AG04449 (cell line): ENCODE results near the gene RASAL1.

Source experiments
- CTCF ChIA-PET: fragments of 350-600 bp; formaldehyde crosslinking; extraction: SDS; loops from one replicate; lab custom pipeline; 2021; ENCODE audit warnings: antibody characterized with exemption; lab: Yijun Ruan, JAX
- POLR2A ChIA-PET: fragments of 400-600, 350-600 bp; formaldehyde crosslinking; extraction: SDS; loops from one replicate; lab custom pipeline; 2020; ENCODE audit warnings: antibody characterized with exemption, inconsistent platforms; lab: Yijun Ruan, JAX
- DNase-seq: peaks from one replicate; pipeline ENCODE4 v3.0.0-alpha.2; 2010; ENCODE audit warnings: low read depth, low spot score
- H3K4me3 ChIP-seq: 2 replicates; pipeline ENCODE4 v1.5.1; 2011; ENCODE audit warnings: low read depth, mild to moderate bottlenecking, control low read depth, low read length
- CTCF ChIP-seq: IDR thresholded peaks from one replicate; pipeline ENCODE4 v1.5.1; 2011; ENCODE audit warnings: mild to moderate bottlenecking, moderate library complexity, low read length, control low read depth, inconsistent platforms; ENCODE audit not compliant: insufficient read depth; ENCODE audit errors: missing control alignments

The RASAL1 gene

GRCh38 chr12:113164014-113164413 is 28.5 kb upstream of the RASAL1 start:
- DNase-seq, result no peak
- CTCF ChIA-PET, result interaction anchor here (0.6 to 1.5 kb wide), 2 partner anchors 10 to 11 kb away, joined by 4 to 6 read pairs; no protein-coding TSS in a partner anchor
- POLR2A ChIA-PET, result no interaction called here
- TF ChIP-seq CTCF, result no peak
- H3K4me3 ChIP-seq, result no peak overlapping the region

GRCh38 chr12:113163030-113163360 is 27.4 kb upstream of the RASAL1 start:
- TF ChIP-seq CTCF, result no peak
- no peak for DNase-seq
- ChIA-PET CTCF (interaction anchor here (1.2 to 4.3 kb wide), 2 partner anchors 10 to 11 kb away, joined by 4 to 38 read pairs; no protein-coding TSS in a partner anchor), POLR2A (interaction anchor here (1.0 kb wide), 1 partner anchor 11 kb away, joined by 4 read pairs; no protein-coding TSS in a partner anchor)
- H3K4me3 ChIP-seq, result no peak overlapping the region

- no peak overlapping the region for H3K4me3 ChIP-seq
- ChIA-PET POLR2A (interaction anchor here (1.0 kb wide), 1 partner anchor 12 kb away, joined by 4 read pairs; no protein-coding TSS in a partner anchor), CTCF (interaction anchor here (0.7 to 4.3 kb wide), 6 partner anchors 9 to 132 kb away, joined by 3 to 38 read pairs (median 4); partner anchors contain the start of gene CFAP73)
- DNase-seq, result no peak
- TF ChIP-seq CTCF, result no peak
Observed at GRCh38 chr12:113162102-113163029, 26.8 kb upstream of the RASAL1 start.

- CTCF ChIA-PET, result interaction anchor here (0.7 to 4.3 kb wide), 5 partner anchors 8 to 131 kb away, joined by 3 to 38 read pairs (median 4); partner anchors contain the start of gene CFAP73
Observed at GRCh38 chr12:113161415-113162016, 26.0 kb upstream of the RASAL1 start.

GRCh38 chr12:113159937-113160336 is 24.4 kb upstream of the RASAL1 start:
- ChIA-PET POLR2A (no interaction called here), CTCF (interaction anchor here (1.3 to 4.3 kb wide), 3 partner anchors 11 to 111 kb away, joined by 4 to 38 read pairs (median 12); no protein-coding TSS in a partner anchor)
- H3K4me3 ChIP-seq, result no peak overlapping the region
- no peak for DNase-seq
- no peak for TF ChIP-seq CTCF

More at GRCh38 chr12:113161415-113162016, 26.0 kb upstream of the RASAL1 start:
- DNase-seq, result no peak
- POLR2A ChIA-PET, result no interaction called here
- TF ChIP-seq CTCF, result no peak
- no peak overlapping the region for H3K4me3 ChIP-seq
